Measurements from ENCODE around the gene FIP1L1.
"Not testable (repeated sequence)": the region's sequence is repeated elsewhere in the genome, so short reads cannot be mapped to it uniquely, and the experiment has no call there.

Gene FIP1L1

GRCh38 chr4:53378171-53378482 lies 686 bp downstream of the FIP1L1 start:
- DNase-seq, result no peak

- no peak for DNase-seq
These were observed 2.8 kb downstream of the FIP1L1 start for GRCh38 chr4:53380221-53380620.

DNA sequence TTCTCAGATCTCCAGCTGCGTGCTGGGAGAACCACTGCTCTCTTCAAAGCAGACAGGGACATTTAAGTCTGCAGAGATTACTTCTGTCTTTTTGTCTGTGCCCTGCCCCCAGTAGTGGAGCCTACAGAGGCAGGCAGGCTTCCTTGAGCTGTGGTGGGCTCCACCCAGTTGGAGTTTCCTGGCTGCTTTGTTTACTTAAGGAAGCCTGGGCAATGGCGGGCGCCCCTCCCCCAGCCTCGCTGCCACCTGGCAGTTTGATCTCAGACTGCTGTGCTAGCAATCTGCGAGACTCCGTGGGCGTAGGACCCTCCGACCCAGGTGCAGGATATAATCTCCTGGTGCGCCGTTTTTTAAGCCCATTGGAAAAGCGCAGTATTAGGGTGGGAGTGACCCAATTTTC lies 32.0 kb downstream of the FIP1L1 start:
- DNase-seq, result not testable (repeated sequence)

DNA sequence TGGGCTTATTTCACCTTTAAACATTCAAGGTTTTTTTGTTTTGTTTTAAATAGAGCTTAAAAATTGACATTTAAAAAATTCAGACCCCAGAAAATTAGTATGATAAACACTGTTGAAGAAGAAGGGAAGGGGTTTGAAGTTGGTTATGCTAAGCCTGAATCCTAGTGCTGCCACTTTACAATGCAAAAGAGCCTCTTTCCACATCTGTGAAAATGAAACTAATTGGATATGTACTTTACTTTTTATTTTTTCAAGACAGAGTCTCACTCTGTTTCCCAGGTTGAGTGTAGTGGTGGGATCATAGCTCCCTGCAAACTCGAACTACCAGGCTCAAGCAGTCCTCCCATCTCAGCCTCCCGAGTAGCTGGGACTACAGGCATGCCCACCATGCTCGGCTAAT lies 41.8 kb downstream of the FIP1L1 start:
- DNase-seq, result no peak

DNA sequence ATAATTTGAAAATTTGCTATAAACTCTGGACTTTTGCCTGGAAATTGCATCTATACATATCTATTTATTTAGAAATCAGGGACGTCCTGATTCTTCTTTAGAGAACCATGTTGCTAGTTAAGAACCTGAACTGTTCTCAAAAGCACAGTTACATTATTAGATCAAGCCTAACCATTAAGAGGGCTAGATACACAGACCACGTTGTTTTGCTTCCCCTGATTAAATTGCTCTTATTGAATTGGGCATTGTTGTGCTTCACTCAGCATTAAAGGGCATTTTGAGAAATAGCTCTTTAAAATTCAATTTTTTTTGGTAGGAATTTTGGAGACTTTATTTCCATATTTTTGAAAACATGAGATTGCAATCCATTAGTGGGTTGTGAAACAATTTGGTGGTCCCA lies 44.4 kb downstream of the FIP1L1 start:
- no peak for DNase-seq

DNA sequence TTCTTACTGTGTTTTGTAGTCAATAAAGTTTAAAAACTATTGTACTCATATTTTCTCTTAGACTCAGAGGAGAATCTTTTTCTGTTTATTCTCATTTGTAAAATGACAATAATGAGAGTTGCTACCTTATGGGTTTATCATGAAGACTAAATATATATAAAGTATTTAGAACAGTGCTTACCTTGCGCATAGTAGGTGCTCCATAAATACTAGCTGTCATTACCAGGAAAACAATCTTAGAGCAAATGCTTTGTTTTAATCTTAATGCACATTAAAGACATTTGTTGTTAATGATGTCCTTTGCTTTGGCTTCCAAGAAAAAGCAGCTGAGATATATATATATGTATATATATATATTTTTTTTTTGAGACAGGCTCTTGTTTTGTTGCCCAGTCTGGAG lies 44.9 kb downstream of the FIP1L1 start:
- no peak for DNase-seq

GRCh38 chr4:53424280-53424679 lies 46.8 kb downstream of the FIP1L1 start:
- DNase-seq, result no peak

DNA sequence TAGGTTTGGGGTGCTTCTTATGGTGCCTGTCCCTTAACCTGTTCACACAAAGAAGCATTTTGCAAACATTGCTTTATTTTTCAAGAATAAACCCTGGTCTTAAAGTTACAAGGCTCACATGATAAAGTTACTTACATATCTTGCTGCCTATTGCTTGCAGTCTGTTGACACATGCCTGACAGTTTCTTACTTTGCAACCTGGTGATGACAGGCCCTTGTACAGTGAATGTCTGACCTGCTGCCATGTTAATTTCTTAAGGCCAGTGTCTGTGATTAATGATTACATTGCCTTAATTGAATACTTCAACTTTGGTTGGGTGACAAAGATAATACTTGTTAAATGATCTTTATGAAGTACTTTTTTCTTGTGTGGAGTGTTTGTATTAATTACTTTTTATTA lies 49.9 kb downstream of the FIP1L1 start:
- DNase-seq, result no peak

- DNase-seq, result no peak
These were observed 53.6 kb downstream of the FIP1L1 start for GRCh38 chr4:53431052-53431451.

DNA sequence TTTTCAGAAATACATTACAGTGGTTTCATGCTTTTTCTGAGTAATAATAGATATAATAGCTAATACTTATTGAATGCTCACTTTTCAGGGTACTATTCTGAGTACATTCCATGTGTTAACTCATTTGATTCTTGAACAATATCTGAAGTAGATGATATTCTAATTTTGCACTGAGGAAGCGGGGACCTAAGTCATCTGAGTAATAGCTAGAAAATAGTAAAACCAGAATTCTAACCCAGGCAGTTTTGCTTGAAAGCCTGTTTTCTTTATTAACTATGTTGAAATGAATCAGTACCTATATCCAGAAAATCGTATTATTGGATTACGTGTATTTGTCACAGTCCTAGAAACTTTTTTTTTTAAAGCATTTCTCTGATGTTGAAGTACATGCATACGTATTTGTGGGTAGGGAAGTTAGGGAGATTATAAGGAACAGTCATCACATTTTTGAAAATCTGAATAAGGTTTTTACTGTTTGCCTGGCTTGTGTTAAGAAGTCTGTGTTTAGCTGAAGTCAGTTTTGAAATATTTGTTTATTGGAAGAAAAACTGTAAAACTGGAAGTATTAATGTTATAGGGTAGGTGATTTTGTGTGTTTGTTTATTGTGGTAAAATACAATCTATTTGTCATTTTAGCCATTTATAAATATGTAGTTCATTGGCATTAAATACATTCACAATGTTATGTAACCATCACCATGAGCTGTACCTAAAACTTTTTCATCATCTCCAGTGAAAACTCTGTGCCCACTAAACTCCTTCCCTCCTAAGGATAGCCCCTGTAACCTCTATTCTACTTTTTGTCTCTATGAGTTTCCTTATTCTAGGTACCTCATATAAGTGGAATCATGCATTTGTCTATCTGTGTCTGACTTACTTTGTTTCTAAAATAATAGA lies 55.3 kb downstream of the FIP1L1 start:
- DNase-seq, result no peak

GRCh38 chr4:53436251-53436650 lies 58.8 kb downstream of the FIP1L1 start:
- no peak for DNase-seq

GRCh38 chr4:53441564-53441963 lies 64.1 kb downstream of the FIP1L1 start:
- no peak for DNase-seq

DNA sequence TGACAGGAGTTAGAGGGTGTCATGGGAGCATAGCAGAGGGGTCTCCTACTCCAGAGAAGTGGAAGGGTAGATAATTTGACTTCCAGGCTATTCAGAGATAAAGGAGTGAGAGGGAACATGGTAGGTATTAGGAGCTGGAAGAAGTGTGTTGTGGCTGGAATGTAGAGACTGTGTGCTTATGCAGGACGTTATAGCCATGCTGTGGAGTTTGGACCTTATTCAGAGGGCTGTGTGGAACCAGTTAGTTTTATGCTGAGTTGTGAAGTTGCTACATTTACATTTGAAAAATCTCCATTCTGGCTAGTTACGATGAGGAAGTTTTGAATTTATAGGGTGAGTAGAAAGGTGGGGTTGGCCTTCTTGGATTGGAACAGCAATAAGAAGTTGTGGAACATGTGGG lies 67.5 kb downstream of the FIP1L1 start:
- DNase-seq, result no peak

- no peak for DNase-seq
These were observed 73.3 kb downstream of the FIP1L1 start for GRCh38 chr4:53450773-53451172.

DNA sequence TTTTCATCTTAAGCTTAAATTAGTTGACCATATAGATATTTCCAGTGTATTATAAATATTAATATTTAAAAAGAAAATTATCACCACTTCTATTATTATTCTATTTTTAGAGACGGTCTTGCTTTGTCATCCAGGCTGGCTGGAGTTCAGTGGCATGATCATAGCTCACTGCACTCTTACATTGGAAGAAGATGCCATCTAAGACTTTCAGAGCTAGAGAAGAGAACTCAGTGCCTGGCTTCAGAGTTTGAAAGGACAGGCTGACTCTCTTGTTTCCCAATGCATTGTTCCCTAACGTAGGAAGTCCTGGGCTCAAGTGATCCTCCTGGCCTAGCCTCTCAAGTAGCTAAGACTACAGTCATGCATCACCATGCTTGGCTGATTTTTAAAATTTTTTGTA lies 75.9 kb downstream of the FIP1L1 start:
- DNase-seq, result no peak

DNA sequence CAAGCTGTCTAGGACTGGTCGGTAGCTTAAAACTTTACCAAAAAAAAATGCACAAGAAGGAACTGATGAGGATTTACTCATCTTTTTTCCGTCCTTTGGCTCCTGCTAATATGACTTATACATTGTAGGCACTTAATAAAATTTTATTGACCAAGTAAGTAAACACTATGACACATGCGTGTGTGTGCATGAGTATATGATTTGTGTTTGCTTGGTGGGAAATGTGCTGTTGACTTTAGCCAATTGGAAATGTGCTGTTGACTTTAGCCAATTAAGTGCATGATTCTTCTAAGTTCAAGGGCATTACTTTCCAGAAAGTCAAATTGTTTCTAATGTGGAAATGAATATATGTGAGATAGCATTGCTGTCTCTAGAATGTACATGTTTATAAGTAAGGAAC lies 78.3 kb downstream of the FIP1L1 start:
- DNase-seq, result no peak

- DNase-seq, result no peak
These were observed 78.7 kb downstream of the FIP1L1 start for GRCh38 chr4:53456178-53456577.

- DNase-seq, result no peak
These were observed 82.1 kb downstream of the FIP1L1 start for GRCh38 chr4:53459548-53459947.

DNA sequence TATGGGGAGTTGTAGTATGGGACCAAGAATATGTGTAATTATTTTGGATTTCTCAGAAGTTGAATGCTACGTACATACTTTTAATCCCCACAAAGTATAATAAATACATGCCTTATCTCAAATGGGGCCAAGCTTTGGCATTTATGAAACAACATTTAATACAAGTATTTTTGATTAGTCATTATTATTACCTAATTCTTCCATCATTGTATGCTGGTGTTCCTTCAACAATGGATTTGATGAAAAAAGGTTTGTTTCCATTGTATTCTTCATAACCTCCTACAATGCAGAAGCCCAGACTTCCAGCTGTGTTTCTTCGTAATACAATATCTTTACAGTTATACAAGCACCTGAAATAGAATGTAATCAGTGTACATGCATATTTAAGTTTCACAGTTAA lies 83.8 kb downstream of the FIP1L1 start:
- DNase-seq, result no peak

DNA sequence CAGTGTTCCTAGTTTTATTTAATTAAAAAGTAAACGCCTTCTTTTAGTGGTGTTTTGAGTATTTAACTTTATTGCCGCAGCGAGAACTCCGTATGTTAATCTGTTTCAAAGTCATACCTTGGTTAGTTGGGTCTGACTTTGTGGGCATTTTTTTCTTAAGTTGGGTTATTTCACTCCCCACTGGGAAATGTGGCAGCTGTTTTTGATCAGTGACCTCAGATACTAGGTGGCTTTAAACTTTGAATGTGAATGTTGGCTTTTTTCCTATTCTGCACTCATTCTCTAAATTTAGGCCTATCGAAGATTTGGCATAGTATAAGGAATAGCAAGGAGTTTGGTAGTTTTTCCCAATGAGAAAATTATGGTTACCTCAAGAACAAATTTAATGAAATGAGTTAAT lies 85.9 kb downstream of the FIP1L1 start:
- no peak for DNase-seq

DNA sequence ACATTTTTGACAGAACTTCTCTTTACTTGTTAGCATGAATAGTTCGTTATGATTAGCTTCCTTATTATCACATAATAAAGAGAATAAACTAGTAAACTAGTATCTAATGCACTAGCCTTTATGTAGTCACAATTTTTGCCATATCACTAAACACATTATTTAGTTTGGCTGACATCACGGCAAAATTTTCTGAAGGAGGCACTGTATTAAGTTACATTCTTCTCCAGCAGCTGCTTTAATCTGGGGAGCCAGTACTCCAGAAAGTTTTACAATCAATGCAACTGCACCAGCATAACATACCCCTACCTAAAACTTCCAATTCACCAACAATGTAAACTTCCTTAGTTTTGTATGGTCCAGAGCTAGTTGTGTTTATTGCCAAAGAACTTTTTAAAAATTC lies 87.8 kb downstream of the FIP1L1 start:
- no peak for DNase-seq

GRCh38 chr4:53465891-53466290 lies 88.5 kb downstream of the FIP1L1 start:
- no peak for DNase-seq

- DNase-seq, result not testable (repeated sequence)
These were observed 89.1 kb downstream of the FIP1L1 start for GRCh38 chr4:53466576-53466975.

- no peak for DNase-seq
These were observed 99.0 kb downstream of the FIP1L1 start for GRCh38 chr4:53476232-53477037.

Measured in stimulated activated naive CD4-positive, alpha-beta T cell treated with Interleukin-2 at 50 U/mL for 16 hours (primary cell).